ENCODE measurements around the gene DIP2C.

DNA sequence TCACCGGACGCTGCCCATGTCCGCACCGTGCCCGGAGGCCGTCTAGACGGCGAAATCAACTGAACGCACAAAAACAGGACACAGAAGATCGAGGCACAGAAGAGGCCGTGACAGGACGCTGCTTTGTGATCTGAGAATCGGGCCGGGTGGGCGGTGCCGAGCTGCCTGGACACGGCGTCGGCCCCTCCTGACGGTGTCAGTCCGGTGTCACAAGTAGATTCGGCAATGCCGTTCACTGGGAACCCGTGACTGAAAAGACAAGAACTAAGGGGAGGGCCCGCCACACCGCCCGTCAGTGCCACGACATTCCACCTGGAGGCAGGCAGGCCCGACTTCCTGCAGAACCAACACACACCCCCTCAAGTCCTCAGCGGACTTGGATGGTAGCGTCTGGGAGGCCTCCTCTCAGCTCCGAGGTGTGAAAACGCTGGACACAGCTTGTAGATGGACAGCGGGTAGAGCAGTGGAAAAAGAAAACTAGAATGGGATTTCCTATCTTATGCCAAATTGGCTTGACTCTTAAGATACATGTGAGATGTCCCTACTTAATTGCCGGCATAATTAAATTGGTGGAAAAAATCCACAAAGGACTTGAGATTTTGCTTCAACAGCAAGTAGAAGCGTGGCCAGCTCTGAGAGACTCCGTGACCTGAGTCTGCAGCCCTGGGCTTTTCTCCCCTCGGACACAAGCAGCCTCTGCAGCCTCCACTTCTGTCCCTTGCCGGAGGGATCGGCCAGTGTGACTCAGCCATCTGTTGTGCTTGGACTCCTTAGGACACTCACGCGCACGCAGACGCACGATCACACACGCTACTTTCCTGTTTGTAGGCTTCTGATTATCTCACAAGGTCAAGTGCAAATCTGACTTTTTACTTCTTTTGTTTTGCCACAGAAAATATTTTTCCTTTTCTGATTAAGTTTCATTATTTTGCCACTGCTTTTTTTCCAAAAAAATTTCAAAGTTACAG is 269.0 kb downstream of the DIP2C start:
- TF ChIP-seq, protein P1, sequence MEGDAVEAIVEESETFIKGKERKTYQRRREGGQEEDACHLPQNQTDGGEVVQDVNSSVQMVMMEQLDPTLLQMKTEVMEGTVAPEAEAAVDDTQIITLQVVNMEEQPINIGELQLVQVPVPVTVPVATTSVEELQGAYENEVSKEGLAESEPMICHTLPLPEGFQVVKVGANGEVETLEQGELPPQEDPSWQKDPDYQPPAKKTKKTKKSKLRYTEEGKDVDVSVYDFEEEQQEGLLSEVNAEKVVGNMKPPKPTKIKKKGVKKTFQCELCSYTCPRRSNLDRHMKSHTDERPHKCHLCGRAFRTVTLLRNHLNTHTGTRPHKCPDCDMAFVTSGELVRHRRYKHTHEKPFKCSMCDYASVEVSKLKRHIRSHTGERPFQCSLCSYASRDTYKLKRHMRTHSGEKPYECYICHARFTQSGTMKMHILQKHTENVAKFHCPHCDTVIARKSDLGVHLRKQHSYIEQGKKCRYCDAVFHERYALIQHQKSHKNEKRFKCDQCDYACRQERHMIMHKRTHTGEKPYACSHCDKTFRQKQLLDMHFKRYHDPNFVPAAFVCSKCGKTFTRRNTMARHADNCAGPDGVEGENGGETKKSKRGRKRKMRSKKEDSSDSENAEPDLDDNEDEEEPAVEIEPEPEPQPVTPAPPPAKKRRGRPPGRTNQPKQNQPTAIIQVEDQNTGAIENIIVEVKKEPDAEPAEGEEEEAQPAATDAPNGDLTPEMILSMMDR (conservative IDR thresholded peaks at IDR 0.05 in 1 of 2, IDR thresholded peaks at IDR 0.05 in 1 of 2; ENCODE audit: extremely low read depth in 1 of 2, insufficient read depth in 1 of 2, low read depth in 1 of 2, low read length in 2 of 2) = no peak
- TF ChIP-seq EZH2 (IDR thresholded peaks at IDR 0.05; ENCODE audit: borderline replicate concordance, low read length) = no peak

Data from mammary epithelial cell (primary cell).